ENCODE results near the gene GBF1.
A peak's percentile ranks its signal among the peaks of the same experiment; 100 is the strongest.

The GBF1 gene

GRCh38 chr10:102422545-102423129 is 177.3 kb downstream of the GBF1 start:
- DNase-seq (ENCODE audit: low read depth) = peak; percentile 67
- H3K4me3 ChIP-seq (ENCODE audit: low read depth, low read length) = peak overlapping the region; percentile 92
- peak; percentile 99 for TF ChIP-seq CTCF (IDR thresholded peaks at IDR 0.05; ENCODE audit: control insufficient read depth, extremely low read depth, insufficient read depth)

GRCh38 chr10:102423372-102423968 is 178.1 kb downstream of the GBF1 start:
- no peak for TF ChIP-seq CTCF (IDR thresholded peaks at IDR 0.05; ENCODE audit: control insufficient read depth, extremely low read depth, insufficient read depth)
- no peak overlapping the region for H3K4me3 ChIP-seq (ENCODE audit: low read depth, low read length)
- DNase-seq (ENCODE audit: low read depth) = no peak

- no peak overlapping the region for H3K4me3 ChIP-seq (ENCODE audit: low read depth, low read length)
- no peak for TF ChIP-seq CTCF (IDR thresholded peaks at IDR 0.05; ENCODE audit: control insufficient read depth, extremely low read depth, insufficient read depth)
- DNase-seq (ENCODE audit: low read depth) = no peak
Measured at GRCh38 chr10:102424145-102424544, 178.8 kb downstream of the GBF1 start.

GRCh38 chr10:102424916-102425315 is 179.6 kb downstream of the GBF1 start:
- no peak for DNase-seq (ENCODE audit: low read depth)
- no peak for TF ChIP-seq CTCF (IDR thresholded peaks at IDR 0.05; ENCODE audit: control insufficient read depth, extremely low read depth, insufficient read depth)
- no peak overlapping the region for H3K4me3 ChIP-seq (ENCODE audit: low read depth, low read length)

GRCh38 chr10:102425444-102425843 is 180.1 kb downstream of the GBF1 start:
- TF ChIP-seq CTCF (IDR thresholded peaks at IDR 0.05; ENCODE audit: control insufficient read depth, extremely low read depth, insufficient read depth) = no peak
- no peak for DNase-seq (ENCODE audit: low read depth)
- no peak overlapping the region for H3K4me3 ChIP-seq (ENCODE audit: low read depth, low read length)

- no peak for TF ChIP-seq CTCF (IDR thresholded peaks at IDR 0.05; ENCODE audit: control insufficient read depth, extremely low read depth, insufficient read depth)
- DNase-seq (ENCODE audit: low read depth) = no peak
- no peak overlapping the region for H3K4me3 ChIP-seq (ENCODE audit: low read depth, low read length)
Measured at GRCh38 chr10:102426803-102427287, 181.5 kb downstream of the GBF1 start.

GRCh38 chr10:102429468-102429867 is 184.1 kb downstream of the GBF1 start:
- no peak for DNase-seq (ENCODE audit: low read depth)
- H3K4me3 ChIP-seq (ENCODE audit: low read depth, low read length) = no peak overlapping the region
- no peak for TF ChIP-seq CTCF (IDR thresholded peaks at IDR 0.05; ENCODE audit: control insufficient read depth, extremely low read depth, insufficient read depth)
